LoVo (cell line): ENCODE measurements around the gene GAS2L1.

ENCODE experiments used
- DNase-seq: peaks from one replicate; pipeline ENCODE4 v3.0.0-alpha.2; 2016; ENCODE audit warnings: low spot score

Gene GAS2L1

DNA sequence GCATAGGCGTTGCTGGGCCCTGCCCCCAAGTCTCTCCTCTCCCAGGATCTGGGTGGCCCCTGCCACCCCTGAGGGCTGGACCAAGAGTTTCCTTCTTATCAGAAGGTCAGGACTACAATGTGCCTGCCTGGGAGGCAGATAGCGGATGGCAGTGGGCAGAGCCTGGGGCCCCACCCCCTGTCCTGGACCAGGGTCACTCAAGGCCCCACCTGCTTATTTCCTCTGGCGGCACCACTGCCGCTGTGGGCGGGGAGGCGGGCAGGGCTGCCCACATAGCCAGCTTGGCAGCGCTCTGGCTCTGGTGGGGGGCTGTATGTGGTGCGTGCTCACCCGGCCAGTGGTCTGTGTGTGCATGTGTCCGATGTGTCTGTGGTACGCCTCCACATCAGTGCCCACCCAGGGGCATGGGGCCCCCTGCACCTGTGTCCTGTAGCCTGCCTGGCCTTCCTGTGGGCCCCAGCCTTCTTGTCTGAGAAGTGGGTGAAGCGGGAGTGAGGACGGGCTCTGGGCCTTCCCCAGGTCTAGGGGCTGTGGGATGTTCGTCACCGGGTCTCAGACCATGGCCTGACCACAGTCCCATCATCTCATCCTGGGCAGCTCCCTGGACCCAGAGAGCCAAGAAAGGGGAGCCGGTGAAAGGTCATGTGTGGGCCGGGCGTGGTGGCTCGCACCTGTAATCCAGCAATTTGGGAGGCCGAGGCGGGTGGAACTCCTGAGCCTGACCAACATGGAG lies 3.0 kb downstream of the GAS2L1 start:
- no peak for DNase-seq

DNA sequence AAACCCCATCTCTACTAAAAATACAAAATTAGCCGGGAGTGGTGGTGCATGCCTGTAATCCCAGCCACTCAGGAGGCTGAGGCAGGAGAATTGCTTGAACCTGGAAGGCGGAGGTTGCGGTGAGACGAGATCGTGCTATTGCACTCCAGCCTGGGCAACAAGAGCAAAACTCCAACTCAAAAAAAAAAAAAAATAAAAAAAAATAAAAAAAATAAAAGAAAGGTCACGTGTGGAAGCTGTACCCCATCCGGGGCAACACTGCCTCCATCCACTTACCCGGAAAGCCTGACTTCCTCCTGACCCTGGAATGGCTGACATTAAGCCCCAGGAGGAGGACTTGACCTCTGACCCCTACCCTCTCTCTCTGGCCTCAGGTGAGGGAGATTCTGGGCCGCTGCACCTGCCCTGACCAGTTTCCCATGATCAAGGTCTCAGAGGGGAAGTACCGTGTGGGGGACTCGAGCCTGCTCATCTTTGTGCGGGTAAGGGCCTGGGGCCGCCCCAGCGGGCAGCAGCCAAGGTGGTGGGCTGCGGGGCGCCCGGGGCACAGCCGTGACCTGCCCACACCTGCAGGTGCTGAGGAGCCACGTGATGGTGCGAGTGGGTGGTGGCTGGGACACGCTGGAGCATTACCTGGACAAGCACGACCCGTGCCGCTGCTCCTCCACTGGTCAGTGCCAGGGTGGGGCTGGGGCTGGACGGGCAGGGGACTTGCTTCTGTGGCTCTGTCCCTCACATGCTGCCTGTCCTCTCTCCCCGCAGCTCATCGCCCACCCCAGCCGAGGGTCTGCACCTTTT lies 3.8 kb downstream of the GAS2L1 start:
- DNase-seq: no peak

- no peak for DNase-seq
Observed at GRCh38 chr22:29310863-29311339, 4.5 kb downstream of the GAS2L1 start.

DNA sequence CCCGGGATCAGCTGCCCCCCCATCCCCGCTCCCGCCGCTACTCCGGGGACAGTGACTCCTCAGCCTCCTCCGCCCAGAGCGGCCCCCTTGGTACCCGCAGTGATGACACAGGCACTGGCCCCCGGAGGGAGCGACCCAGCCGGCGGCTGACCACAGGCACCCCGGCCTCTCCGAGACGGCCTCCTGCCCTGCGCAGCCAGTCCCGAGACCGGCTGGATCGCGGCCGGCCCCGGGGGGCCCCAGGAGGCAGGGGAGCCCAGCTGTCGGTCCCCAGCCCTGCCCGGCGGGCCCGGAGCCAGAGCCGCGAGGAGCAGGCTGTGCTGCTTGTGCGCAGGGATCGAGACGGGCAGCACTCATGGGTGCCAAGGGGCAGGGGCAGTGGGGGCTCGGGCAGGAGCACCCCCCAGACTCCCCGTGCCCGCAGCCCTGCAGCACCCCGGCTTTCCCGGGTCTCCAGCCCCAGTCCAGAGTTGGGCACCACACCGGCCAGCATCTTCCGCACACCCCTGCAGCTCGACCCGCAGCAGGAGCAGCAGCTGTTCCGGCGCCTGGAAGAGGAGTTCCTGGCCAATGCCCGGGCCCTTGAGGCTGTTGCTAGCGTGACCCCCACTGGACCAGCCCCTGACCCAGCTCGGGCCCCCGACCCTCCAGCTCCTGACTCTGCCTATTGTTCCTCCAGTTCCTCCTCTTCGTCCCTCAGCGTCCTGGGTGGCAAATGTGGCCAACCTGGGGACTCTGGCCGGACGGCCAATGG lies 5.2 kb downstream of the GAS2L1 start:
- no peak for DNase-seq

- no peak for DNase-seq
Observed at GRCh38 chr22:29312218-29313125, 6.0 kb downstream of the GAS2L1 start.

GRCh38 chr22:29313126-29313575 lies 6.7 kb downstream of the GAS2L1 start:
- DNase-seq: no peak

DNA sequence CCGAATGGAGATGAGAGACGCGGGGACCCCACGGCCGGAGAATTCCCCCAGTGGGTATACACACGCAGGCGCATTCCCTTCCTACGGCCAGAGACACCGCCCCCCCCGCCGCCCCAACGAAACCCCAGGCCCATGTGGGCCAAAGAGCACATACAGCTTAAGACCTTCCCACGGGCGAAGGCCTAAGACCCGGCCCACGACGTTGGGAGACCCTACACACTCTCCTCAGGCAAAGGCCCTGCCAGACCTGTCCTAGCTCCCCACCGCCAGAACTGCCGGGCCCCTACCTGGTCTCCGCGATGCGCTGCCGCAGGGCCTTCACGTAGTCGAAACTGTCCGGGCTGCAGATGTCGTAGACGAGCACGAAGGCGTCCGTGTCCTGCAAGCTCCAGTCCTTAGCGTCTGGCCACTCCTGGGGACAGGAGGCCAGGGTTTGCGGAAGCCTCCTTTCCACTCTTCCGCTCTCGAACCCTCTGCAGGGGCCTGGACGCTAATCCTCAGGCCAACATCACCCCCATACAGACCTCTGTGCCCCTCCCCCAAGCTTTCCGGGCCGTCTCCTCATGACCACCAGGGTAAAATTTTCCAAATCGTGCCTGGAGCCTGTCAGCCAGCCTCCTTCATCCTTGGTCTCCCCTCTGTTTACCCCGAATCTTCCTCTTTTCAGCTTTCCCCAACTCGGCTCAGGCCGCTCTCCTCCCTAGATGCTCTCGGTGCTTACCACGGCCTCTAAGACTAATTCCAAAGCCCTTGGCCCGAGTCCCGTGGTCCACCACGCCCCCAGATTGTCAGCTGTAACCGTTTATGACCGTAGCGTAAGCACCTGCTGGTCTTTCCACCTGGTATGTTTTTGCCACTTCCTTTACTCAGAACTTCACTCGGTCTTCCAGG lies 7.4 kb downstream of the GAS2L1 start:
- no peak for DNase-seq

DNA sequence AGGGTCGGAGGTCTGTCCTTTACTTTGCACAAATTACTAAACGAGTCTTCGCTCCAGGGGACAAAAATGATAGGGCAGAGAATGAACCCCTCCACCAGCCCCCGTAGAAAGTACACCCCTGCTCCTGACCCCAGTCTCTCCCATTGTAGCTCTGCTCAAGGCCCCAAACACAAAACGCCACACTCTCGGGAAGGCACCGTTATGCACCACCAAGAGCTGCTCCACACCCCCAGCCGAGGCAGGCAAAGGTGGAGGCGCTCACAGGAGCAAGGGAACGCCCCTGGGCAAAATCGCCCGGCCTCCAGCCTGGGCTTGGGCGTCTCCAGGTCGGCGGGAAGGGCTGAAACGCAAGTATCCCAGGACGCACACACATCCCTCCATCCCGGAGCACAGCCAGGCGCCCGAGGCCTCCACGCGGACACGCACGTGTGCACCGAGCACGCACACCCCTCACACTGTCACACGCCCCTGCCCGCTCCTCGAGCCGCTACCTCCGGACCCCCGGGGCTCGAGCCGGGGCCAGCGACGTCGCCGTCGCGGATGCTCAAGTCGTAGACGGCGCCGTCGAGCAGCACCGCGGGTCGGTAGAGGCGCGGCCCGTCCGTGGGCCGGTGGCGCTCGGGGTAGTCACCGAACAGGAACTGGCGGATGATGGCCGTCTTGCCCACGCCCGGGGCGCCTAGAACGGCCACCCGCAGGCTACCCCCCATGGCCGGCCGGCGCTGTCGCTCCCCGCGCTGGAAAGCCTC lies 8.3 kb downstream of the GAS2L1 start:
- no peak for DNase-seq

GRCh38 chr22:29315286-29316140 lies 9.1 kb downstream of the GAS2L1 start, which contains the start of gene RASL10A:
Gene RASL10A (minus strand): TSS chr22:29315697. CDS start chr22:29315246, 451 bp downstream.
- DNase-seq: no peak

DNA sequence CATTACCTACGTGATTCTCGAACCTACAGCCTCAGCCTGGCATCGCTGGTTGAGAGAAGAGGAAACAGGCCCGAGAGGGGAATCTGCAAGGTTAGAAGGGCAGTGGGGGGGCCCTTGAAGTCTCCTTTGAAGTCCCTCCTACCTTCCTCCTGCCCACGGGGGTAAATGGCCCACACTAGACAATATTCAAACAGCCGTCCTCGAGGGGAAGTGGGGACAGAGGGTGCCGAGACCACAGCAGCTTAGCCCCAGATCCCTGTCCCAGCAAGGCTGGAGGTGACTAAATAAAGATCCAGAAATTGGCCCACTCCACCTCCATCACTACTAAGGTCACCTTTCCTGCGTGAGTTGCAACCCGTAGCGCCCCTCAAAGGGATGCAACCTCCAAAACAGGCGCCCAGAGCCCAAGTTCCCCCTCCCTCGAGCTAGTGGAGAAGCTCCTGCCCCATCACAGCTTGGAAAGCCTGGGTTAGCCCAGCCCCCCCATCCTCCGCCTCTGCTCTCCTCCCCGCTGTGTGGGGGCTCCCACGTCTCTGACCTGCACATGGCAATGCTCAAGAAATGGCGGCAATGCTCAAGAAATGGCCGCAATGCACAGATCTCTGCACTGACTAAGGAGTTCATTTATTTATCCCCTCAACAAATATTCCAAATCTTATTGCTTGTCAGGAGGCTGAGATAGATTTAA lies 9.8 kb downstream of the GAS2L1 start:
- DNase-seq: no peak

DNA sequence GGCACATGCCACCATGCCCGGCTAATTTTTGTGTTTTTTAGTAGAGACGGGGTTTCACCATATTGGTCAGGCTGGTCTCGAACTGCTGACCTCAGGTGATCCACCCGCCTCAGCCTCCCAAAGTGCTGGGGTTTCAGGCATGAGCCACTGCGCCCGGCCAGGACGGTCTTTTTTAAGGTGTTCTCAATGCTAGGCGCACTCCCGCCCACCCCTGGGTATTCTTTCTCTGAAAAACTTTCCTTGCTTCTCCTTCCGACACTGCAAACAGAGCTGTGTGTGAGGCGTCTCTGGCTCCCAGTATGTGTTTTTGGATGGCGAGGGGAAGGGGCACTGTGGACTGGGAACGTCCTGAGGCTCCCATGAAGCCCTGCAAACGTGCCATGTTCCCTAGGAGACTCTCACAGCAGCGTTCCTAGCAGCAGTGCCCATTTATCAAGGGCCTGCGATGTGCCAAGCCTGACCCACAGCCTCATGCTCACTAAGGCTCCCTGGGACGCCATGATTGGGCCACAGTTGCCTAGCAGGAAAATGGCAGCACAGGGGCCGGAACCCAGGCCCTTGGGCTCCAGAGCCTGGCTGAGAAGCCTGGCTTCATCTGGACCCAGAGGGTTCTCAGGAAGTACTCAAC lies 11.5 kb downstream of the GAS2L1 start:
- no peak for DNase-seq

DNA sequence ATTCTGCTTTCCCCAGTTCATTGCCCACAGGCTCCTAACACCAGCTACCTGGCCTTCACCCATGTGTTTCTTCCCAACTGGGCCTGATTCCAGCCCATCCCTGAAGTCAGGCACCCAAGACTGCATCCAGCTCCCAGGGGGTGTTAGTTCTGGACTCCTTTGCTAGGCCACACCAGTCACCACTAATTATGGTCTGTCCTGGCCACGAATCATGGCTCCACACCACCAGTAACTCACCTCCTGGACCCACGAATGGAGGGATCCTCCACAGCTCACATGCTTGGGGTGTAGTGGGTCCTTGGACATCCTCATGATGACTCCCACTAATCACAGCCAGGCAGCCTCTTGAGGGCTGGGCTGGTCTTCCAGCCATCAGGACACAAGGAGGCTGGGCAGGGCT lies 12.6 kb downstream of the GAS2L1 start:
- no peak for DNase-seq

- DNase-seq: no peak
Observed at GRCh38 chr22:29320546-29320945, 14.1 kb downstream of the GAS2L1 start.

DNA sequence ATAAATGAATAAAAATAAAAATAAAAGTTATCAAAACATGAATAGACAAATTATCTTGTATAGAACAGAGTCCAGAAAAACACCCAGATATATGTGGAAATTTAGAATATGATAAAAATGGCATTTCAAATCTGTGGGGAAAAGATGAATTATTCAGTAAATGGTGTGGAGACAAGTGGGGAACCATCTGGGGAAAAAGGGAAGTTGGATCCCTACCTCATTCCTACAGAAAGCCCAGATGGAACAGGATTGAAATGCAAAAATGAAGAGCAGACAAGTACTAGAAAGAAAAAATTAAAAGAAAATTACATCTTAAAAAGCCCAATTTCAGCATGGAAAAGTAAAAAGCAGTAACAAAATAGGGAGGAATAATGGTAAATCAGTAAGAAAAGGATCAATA lies 17.2 kb downstream of the GAS2L1 start:
- DNase-seq: no peak

GRCh38 chr22:29325356-29325755 lies 18.9 kb downstream of the GAS2L1 start:
- DNase-seq: no peak

DNA sequence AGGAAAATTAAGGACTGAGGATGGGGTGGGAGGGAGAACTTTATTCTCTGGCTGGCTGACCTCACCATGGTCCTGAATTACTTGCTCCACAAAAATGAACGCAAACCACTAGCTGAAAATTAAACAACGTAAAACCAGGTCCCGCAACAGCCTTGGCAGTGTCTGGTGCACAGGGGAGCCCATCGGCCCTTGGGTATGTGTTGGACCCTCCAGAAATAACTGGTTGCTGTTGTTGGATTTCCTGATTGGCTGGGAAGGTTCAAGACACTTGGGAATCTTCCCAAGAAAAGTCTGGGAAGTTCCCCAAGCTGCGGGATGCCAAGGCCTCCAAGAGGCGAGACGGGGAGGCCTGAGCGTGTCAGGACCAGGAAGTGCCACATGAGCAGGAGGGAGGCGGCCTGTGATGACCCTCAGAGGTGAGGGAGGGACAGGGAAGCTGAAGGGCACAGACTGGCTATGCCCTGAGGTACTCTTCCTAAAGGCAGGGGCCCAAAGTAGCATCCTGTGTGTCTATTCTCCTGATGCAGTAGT lies 19.4 kb downstream of the GAS2L1 start:
- no peak for DNase-seq

DNA sequence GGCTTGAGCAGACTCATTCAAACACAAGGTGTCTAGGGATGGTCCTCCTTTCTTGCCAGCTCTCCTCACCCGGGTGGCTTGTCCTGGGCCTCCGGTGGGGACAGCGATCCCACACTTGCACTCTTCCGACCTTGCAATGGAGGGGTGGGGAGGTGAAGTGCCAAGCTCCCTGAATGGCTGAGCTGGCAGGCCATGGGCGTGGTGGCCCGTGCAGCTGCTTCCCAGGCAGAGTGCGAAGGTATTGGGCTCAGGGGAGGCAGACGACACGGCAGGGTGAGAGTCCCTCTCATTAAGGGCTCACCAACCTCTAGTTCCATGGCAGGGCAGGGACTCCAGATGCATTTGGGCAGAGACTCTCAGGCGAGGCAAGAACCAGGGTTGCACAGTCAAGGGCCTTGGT lies 20.0 kb downstream of the GAS2L1 start:
- DNase-seq: no peak
